WTC11 (cell line): ENCODE measurements around the gene SURF6.

Experiments
- ELF4 ChIP-seq: sonication (generic); formaldehyde crosslinking; IDR thresholded peaks from 2 replicates; pipeline ENCODE4 v1.8.1; 2022; ENCODE audit warnings: low read depth, mild to moderate bottlenecking, moderate library complexity, missing genetic modification reagents
- GABPB1 ChIP-seq: sonication (generic); formaldehyde crosslinking; IDR thresholded peaks from 2 replicates; pipeline ENCODE4 v1.8.1; 2023; ENCODE audit warnings: mild to moderate bottlenecking, missing genetic modification reagents
- IRF2 ChIP-seq: sonication (generic); formaldehyde crosslinking; IDR thresholded peaks from 2 replicates; pipeline ENCODE4 v1.8.0; 2022; ENCODE audit warnings: low read depth, missing genetic modification reagents, borderline replicate concordance
- SMAD4 ChIP-seq: sonication (generic); formaldehyde crosslinking; IDR thresholded peaks from 2 replicates; pipeline ENCODE4 v1.8.0; 2022; ENCODE audit warnings: mild to moderate bottlenecking, missing genetic modification reagents
- TF ChIP-seq, protein P1 (sequence below): fragments of 250-450 bp; sonication (Bioruptor Pico); IDR thresholded peaks from 2 replicates; pipeline ENCODE4 v2.1.2; 2022; ENCODE audit warnings: mild to moderate bottlenecking, moderate library complexity
- TF ChIP-seq, protein P2 (sequence below): fragments of 200-600 bp; IDR thresholded peaks from 2 replicates; pipeline ENCODE4 v1.8.0; 2022; ENCODE audit warnings: antibody characterized with exemption
- TF ChIP-seq, protein P3 (sequence below): sonication (generic); formaldehyde crosslinking; IDR thresholded peaks from 2 replicates; pipeline ENCODE4 v1.8.1; 2022; ENCODE audit warnings: low read depth, mild to moderate bottlenecking, moderate library complexity, missing genetic modification reagents, borderline replicate concordance

DNA sequence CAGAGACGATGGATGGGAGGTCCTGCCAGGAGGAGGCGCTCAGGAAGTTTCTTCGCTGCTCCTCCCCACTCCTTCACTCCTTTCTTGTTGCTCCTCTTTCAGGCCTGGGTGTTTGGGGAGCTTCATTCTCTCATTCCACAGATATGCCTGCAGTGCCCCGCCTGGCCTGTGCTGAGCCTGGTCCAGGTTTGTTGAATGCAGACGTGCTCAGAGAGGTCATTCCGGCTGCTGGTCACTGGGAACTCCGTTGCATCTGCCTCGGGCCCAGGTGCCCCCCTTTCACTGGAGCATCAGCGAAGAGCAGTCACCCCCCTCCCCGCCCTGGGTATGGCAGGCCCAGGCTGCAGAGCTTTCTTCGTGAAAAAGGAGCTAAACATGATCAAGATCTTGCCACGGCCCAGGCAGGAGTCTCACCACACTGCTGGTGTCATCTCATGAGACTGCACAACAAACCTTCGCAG, 15.5 kb downstream of the SURF6 start:
- TF ChIP-seq ELF4 (CRISPR knock-in tag) (no peak), IRF2 (CRISPR knock-in tag) (no peak), GABPB1 (CRISPR knock-in tag) (no peak), SMAD4 (CRISPR knock-in tag) (no peak)
- TF ChIP-seq, protein P1, sequence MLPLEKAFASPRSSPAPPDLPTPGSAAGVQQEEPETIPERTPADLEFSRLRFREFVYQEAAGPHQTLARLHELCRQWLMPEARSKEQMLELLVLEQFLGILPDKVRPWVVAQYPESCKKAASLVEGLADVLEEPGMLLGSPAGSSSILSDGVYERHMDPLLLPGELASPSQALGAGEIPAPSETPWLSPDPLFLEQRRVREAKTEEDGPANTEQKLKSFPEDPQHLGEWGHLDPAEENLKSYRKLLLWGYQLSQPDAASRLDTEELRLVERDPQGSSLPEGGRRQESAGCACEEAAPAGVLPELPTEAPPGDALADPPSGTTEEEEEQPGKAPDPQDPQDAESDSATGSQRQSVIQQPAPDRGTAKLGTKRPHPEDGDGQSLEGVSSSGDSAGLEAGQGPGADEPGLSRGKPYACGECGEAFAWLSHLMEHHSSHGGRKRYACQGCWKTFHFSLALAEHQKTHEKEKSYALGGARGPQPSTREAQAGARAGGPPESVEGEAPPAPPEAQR (CRISPR knock-in tag) = no peak
- TF ChIP-seq, protein P2, sequence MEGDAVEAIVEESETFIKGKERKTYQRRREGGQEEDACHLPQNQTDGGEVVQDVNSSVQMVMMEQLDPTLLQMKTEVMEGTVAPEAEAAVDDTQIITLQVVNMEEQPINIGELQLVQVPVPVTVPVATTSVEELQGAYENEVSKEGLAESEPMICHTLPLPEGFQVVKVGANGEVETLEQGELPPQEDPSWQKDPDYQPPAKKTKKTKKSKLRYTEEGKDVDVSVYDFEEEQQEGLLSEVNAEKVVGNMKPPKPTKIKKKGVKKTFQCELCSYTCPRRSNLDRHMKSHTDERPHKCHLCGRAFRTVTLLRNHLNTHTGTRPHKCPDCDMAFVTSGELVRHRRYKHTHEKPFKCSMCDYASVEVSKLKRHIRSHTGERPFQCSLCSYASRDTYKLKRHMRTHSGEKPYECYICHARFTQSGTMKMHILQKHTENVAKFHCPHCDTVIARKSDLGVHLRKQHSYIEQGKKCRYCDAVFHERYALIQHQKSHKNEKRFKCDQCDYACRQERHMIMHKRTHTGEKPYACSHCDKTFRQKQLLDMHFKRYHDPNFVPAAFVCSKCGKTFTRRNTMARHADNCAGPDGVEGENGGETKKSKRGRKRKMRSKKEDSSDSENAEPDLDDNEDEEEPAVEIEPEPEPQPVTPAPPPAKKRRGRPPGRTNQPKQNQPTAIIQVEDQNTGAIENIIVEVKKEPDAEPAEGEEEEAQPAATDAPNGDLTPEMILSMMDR = no peak
- TF ChIP-seq, protein P3, sequence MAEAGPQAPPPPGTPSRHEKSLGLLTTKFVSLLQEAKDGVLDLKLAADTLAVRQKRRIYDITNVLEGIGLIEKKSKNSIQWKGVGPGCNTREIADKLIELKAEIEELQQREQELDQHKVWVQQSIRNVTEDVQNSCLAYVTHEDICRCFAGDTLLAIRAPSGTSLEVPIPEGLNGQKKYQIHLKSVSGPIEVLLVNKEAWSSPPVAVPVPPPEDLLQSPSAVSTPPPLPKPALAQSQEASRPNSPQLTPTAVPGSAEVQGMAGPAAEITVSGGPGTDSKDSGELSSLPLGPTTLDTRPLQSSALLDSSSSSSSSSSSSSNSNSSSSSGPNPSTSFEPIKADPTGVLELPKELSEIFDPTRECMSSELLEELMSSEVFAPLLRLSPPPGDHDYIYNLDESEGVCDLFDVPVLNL (CRISPR knock-in tag) = no peak
